Caco-2 (cell line): ENCODE data around the gene FBXL22. TPM values are rescaled to one million over a fixed set of nuclear protein-coding genes. Genes with fewer than 3 reads are reported as not detected.

ENCODE experiments used
- BruUV-seq: library from RNA; stranded (reverse); fragments of 400-500 nt; replicated peaks from 2 replicates; lab custom pipeline; 2021; lab: Mats Ljungman, UMichigan
- CTCF ChIA-PET: fragments of 300-600 bp; sonication (Branson Sonifier 250); formaldehyde crosslinking; loops from one replicate; lab custom pipeline; 2022; ENCODE audit warnings: antibody characterized with exemption; lab: Charles Lee
- POLR2A ChIA-PET: fragments of 300-600 bp; sonication (Branson Sonifier 250); formaldehyde crosslinking; loops from one replicate; lab custom pipeline; 2022; ENCODE audit warnings: antibody characterized with exemption; lab: Charles Lee
- DNase-seq, 2 experiments: peaks; one replicate each; pipeline versions ENCODE4 v3.0.0 to v3.0.0-alpha.2; 2020 to 2022
- H3K27me3 ChIP-seq: replicated peaks from 2 replicates; pipeline ENCODE4 v1.6.0; 2011; ENCODE audit warnings: low read length; ENCODE audit not compliant: control insufficient read depth, insufficient read depth
- H3K36me3 ChIP-seq: 2 replicates; pipeline ENCODE4 v1.5.1; 2011; ENCODE audit warnings: low read length; ENCODE audit not compliant: control insufficient read depth, insufficient read depth
- H3K4me1 ChIP-seq: fragments of 250-450 bp; sonication (Bioruptor Pico); 2 replicates; pipeline ENCODE4 v1.5.1; 2020; ENCODE audit warnings: mild to moderate bottlenecking
- H3K4me3 ChIP-seq: 2 replicates; pipeline ENCODE4 v1.5.1; 2011; ENCODE audit warnings: low read depth, mild to moderate bottlenecking, control low read depth, low read length
- H3K9me3 ChIP-seq: fragments of 250-450 bp; sonication (Bioruptor Pico); 2 replicates; pipeline ENCODE4 v1.5.1; 2020; ENCODE audit warnings: mild to moderate bottlenecking, moderate library complexity
- H3K27ac Mint-ChIP-seq: one replicate; pipeline ENCODE4 v1.8.0; 2022; ENCODE audit warnings: mixed read lengths; ENCODE audit not compliant: unreplicated experiment
- H3K27me3 Mint-ChIP-seq: one replicate; pipeline ENCODE4 v1.8.0; 2022; ENCODE audit warnings: mixed read lengths; ENCODE audit not compliant: insufficient read depth, unreplicated experiment
- H3K36me3 Mint-ChIP-seq: one replicate; pipeline ENCODE4 v1.8.0; 2022; ENCODE audit warnings: mild to moderate bottlenecking, mixed read lengths; ENCODE audit not compliant: insufficient read depth, unreplicated experiment
- H3K4me1 Mint-ChIP-seq: one replicate; pipeline ENCODE4 v1.8.0; 2022; ENCODE audit warnings: low read depth, mixed read lengths; ENCODE audit not compliant: unreplicated experiment
- H3K4me3 Mint-ChIP-seq: one replicate; pipeline ENCODE4 v1.8.0; 2022; ENCODE audit warnings: mild to moderate bottlenecking, moderate library complexity, mixed read lengths; ENCODE audit not compliant: unreplicated experiment
- H3K9me3 Mint-ChIP-seq: one replicate; pipeline ENCODE4 v1.8.0; 2022; ENCODE audit warnings: mixed read lengths; ENCODE audit not compliant: unreplicated experiment
- intact Hi-C: fragments of 100-400 bp; cut with micrococcal nuclease; formaldehyde crosslinking; loops from one replicate; pipeline ENCODE4 v1.10.0; 2022; ENCODE audit not compliant: unreplicated experiment
- total RNA-seq: library from RNA; stranded (reverse); gene quantifications from 2 replicates; pipeline ENCODE4 v1.2.3, GENCODE V29; 2022
- TF ChIP-seq, protein P1 (sequence below), 2 experiments: fragments of 200-600 bp in 1 of 2; IDR thresholded peaks; 1 replicate in 1 of 2; 2 replicates in 1 of 2; pipeline versions ENCODE4 v1.5.1 to v1.8.0; 2011 to 2022; ENCODE audit warnings: antibody characterized with exemption in 1 of 2, control low read depth in 1 of 2, inconsistent platforms in 1 of 2, low read depth in 1 of 2, low read length in 1 of 2, mild to moderate bottlenecking in 1 of 2, moderate library complexity in 1 of 2; ENCODE audit not compliant: insufficient read depth in 1 of 2, severe bottlenecking in 1 of 2, unreplicated experiment in 1 of 2

FBXL22 gene
- total RNA-seq, 1 experiment from 2014 or later, result not detected

DNA sequence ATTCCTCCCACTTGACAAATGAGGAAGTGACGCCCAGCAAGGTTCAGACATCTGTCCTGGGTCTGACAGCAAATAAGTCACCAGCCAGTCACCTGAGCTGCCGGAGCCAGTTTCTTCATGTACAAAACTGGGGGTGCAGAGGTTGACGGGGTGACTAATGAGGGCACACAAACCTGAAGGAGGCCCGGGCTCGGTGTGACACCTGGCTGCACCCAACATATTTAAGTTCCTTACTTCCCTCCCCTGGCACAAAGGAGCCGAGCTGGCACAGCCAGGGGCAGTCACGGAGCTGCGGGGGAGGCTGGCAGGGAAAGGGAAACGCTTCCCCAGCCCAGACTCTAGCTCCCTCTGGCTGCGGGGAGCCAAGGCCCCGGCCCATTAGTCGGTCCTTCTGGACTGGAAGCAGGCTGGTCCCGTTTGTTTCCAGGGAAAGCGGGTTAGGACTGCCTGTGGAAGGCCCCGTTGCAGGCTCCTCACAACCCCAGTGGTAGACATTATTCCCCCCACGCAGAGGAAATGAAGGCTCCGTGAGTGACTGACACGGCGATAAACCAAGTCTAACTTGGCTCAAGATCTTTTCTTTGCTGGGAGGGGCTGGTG, 2.3 kb downstream of the FBXL22 start:
- ChIA-PET POLR2A (no interaction called here), CTCF (interaction anchor here (0.8 to 2.3 kb wide), 5 partner anchors 11 to 139 kb away, joined by 3 to 7 read pairs (median 5); no protein-coding TSS in a partner anchor)
- Mint-ChIP-seq H3K27ac (peak overlapping the region; percentile 74), H3K4me1 (no peaks in the 10 kb centered on the region), H3K36me3 (peaks cover 50% of the 10 kb centered on the region), H3K4me3 (peak overlapping the region; percentile 90), H3K27me3 (no peaks in the 10 kb centered on the region), H3K9me3 (no peaks in the 10 kb centered on the region)
- Histone ChIP-seq H3K4me1 (no peaks in the 10 kb centered on the region; the same call in 1 of the 2 replicates), H3K27me3 (no peaks in the 10 kb centered on the region), H3K36me3 (no peaks in the 10 kb centered on the region), H3K9me3 (no peaks in the 10 kb centered on the region), H3K4me3 (peak overlapping the region; percentile 75)
- intact Hi-C loops, result no loop called here
- TF ChIP-seq, protein P1, sequence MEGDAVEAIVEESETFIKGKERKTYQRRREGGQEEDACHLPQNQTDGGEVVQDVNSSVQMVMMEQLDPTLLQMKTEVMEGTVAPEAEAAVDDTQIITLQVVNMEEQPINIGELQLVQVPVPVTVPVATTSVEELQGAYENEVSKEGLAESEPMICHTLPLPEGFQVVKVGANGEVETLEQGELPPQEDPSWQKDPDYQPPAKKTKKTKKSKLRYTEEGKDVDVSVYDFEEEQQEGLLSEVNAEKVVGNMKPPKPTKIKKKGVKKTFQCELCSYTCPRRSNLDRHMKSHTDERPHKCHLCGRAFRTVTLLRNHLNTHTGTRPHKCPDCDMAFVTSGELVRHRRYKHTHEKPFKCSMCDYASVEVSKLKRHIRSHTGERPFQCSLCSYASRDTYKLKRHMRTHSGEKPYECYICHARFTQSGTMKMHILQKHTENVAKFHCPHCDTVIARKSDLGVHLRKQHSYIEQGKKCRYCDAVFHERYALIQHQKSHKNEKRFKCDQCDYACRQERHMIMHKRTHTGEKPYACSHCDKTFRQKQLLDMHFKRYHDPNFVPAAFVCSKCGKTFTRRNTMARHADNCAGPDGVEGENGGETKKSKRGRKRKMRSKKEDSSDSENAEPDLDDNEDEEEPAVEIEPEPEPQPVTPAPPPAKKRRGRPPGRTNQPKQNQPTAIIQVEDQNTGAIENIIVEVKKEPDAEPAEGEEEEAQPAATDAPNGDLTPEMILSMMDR (IDR thresholded peaks at IDR 0.05; ENCODE audit: insufficient read depth in 1 of 2, low read depth in 1 of 2, low read length in 1 of 2, severe bottlenecking in 1 of 2, unreplicated experiment in 1 of 2), result peak; percentile 23 to 44
- no TSS peak for BruUV-seq
- DNase-seq, result peak in 1 of 2 experiments; percentile 57

DNA sequence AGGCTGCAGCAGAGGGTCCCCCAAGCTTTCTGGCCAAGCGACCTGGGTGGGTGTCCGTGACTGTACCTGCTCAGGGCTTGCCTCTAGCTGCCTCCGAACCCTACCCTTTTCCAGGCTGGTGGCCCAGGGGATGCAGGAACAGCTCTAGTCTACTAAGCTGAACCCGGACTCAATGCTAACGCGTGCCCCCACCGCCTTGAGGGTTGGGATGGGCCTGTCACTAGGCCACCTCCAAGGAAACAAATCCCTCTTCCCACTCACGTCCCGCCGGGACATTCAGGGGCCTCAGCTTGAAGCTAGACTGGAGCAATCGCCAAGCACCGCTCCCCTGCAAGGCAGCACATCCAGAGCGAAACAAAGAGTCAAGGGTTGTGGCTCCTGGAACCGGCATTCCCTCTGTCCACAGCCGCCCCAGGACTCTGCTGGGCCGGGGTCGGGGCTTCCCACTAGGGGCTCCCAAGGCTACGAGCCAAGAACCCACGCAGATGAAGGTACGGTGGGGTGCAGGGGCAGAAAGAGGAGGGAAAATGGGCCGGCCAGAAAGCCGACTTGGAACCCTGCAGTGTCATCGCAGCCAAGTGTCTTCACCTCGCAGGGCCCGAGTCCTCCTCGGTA, 2.9 kb downstream of the FBXL22 start:
- Mint-ChIP-seq H3K9me3 (no peaks in the 10 kb centered on the region), H3K27ac (peak overlapping the region; percentile 74), H3K27me3 (no peaks in the 10 kb centered on the region), H3K4me1 (no peaks in the 10 kb centered on the region), H3K4me3 (peak overlapping the region; percentile 90), H3K36me3 (peaks cover 50% of the 10 kb centered on the region)
- DNase-seq, result no peak
- TF ChIP-seq, protein P1 (IDR thresholded peaks at IDR 0.05; ENCODE audit: insufficient read depth in 1 of 2, low read depth in 1 of 2, low read length in 1 of 2, severe bottlenecking in 1 of 2, unreplicated experiment in 1 of 2), result no peak
- CTCF ChIA-PET, result interaction anchor here (0.9 to 2.3 kb wide), 4 partner anchors 10 to 139 kb away, joined by 3 to 7 read pairs (median 5); no protein-coding TSS in a partner anchor
- POLR2A ChIA-PET, result no interaction called here
- Histone ChIP-seq H3K4me3 (peak overlapping the region; percentile 75), H3K27me3 (no peaks in the 10 kb centered on the region), H3K9me3 (no peaks in the 10 kb centered on the region), H3K36me3 (no peaks in the 10 kb centered on the region), H3K4me1 (no peaks in the 10 kb centered on the region; the same call in 1 of the 2 replicates)
- intact Hi-C loops, result loop anchor here (2.0 kb wide), 1 partner anchor 139 kb away; no protein-coding TSS in a partner anchor
- no TSS peak for BruUV-seq

DNA sequence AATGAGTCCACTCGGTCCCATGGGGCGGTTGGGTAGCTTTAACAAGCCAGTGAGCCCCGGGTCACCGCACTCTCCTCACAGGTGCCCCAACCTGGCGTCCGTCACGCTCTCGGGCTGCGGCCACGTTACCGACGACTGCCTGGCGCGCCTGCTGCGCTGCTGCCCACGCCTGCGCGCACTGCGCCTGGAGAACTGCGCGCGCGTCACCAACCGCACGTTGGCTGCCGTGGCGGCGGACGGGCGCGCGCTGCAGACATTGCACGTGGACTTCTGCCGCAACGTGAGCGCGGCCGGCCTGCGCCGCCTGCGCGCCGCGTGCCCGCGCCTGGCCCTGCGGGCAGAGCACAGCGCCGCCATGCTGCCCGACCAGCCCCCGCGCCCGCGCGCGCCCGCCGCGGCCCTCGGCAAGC, 3.4 kb downstream of the FBXL22 start:
- POLR2A ChIA-PET, result no interaction called here
- Histone ChIP-seq H3K4me1 (no peaks in the 10 kb centered on the region; the same call in 1 of the 2 replicates), H3K9me3 (no peaks in the 10 kb centered on the region), H3K27me3 (no peaks in the 10 kb centered on the region), H3K36me3 (no peaks in the 10 kb centered on the region), H3K4me3 (peak overlapping the region; percentile 92)
- TF ChIP-seq, protein P1 (IDR thresholded peaks at IDR 0.05; ENCODE audit: insufficient read depth in 1 of 2, low read depth in 1 of 2, low read length in 1 of 2, severe bottlenecking in 1 of 2, unreplicated experiment in 1 of 2), result no peak
- Mint-ChIP-seq H3K36me3 (peaks cover 49% of the 10 kb centered on the region), H3K4me3 (peak overlapping the region; percentile 90), H3K4me1 (no peaks in the 10 kb centered on the region), H3K27me3 (no peaks in the 10 kb centered on the region), H3K9me3 (no peaks in the 10 kb centered on the region), H3K27ac (peak overlapping the region; percentile 74)
- intact Hi-C loops, result loop anchor here (2.0 kb wide), 1 partner anchor 140 kb away; no protein-coding TSS in a partner anchor
- peak; percentile 89 to 94 for DNase-seq
- CTCF ChIA-PET, result interaction anchor here (0.9 to 2.3 kb wide), 3 partner anchors 9 to 140 kb away, joined by 3 to 7 read pairs (median 6); no protein-coding TSS in a partner anchor
- no TSS peak for BruUV-seq
